HG03558 (cell line): Measurements from ENCODE around the gene CATSPERZ.

ENCODE experiments used
- ATAC-seq: cut with Tn5 transposase; IDR thresholded peaks from one replicate; pipeline ENCODE4 v1.9.1; 2021; ENCODE audit warnings: moderate number of reproducible peaks; ENCODE audit not compliant: unreplicated experiment; ENCODE audit errors: extremely low read depth

Gene CATSPERZ

DNA sequence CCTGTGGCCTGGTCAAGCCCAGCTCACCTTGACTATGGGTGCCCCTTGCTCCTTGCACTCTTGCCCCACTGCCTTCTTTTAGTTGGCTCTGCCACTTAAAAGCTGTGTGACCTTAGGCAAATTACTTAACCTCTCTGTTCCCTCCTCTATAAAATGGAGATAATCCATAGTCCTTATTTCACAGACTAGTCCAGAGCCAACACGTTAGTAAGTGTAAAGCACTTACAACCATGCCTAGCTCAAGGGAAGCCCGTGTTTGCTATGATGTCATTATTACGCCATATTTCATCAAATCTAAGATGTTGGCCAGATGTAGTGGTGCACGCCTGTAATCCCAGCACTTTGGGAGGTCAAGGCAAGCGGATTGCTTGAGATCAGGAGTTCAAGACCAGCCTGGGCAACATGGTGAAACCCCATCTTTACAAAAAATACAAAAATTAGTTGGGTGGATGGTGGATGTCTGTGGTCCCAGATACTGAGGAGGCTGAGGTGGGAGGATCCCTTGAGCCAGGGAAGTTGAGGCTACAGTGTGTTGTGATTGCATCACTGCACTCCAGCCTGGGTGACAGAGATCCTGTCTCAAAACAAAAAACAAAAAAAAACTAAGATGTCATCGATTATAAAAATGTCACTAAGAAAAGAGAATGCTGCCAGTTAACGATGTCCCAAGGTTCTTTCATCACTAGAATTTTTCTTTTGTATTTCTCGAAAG lies 37.5 kb downstream of the CATSPERZ start:
- ATAC-seq = no peak

- ATAC-seq = no peak
Observed at GRCh38 chr11:64338716-64339115, 38.6 kb downstream of the CATSPERZ start.

GRCh38 chr11:64339286-64339685 lies 39.1 kb downstream of the CATSPERZ start:
- no peak for ATAC-seq

- ATAC-seq = no peak
Observed at GRCh38 chr11:64339754-64340408, 39.7 kb downstream of the CATSPERZ start, which contains the start of gene CCDC88B. CCDC88B (plus strand) TSS chr11:64340204; CDS start chr11:64340267, 63 bp downstream.

GRCh38 chr11:64340671-64341335 lies 40.6 kb downstream of the CATSPERZ start:
- no peak for ATAC-seq

DNA sequence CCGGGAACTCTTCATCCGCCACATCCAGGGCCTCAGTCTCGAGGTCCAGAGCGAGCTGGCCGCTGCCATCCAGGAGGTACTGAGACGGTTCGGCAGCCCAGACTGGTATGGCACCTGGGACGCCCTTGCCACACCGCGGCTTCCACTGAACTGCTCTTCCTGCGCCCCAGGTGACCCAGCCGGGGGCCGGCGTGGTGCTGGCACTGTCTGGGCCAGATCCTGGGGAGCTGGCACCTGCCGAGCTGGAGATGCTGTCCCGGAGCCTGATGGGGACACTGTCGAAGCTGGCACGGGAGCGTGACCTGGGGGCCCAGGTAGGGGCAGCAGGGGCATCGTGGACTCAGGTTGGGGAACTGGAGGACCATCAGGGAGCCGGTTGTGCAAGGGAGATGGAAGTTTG lies 41.3 kb downstream of the CATSPERZ start:
- no peak for ATAC-seq

- ATAC-seq = no peak
Observed at GRCh38 chr11:64341851-64342791, 42.0 kb downstream of the CATSPERZ start.

DNA sequence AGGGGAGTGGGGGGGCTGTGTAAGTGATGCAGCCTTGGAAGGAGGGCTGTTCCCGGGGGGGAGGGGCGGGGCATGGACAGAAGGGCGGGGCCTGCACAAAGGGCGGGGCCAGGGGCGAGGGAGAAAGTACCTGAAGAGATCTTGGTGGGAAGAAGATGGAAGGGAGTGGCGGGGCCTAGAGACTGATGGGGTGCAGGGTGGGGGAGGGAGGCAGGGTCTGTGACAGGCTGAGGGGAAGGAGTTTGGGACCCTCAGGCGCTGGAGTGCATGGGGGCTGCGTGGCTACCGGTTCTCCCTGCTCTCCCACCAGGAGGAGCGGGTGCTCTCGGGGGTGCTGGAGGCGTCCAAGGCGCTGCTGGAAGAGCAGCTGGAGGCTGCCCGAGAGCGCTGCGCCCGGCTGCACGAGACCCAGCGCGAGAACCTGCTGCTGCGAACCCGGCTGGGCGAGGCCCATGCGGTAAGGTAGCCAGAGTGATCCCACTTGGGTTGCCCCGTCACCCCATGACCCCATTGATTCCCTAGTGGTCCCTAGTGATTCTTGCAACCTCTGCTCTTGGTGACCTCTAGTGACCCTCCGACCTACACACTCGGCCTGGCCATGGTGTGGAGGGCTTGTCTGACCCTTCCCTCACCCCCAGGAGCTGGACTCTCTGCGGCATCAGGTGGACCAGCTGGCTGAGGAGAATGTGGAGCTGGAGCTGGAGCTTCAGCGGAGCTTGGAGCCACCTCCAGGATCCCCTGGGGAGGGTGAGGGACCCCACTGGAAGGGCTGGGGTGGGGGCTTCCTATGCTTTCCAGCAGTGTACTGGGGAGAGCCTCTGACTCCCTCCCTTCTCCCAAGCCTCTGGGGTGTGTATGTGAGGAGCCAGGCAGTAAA lies 42.9 kb downstream of the CATSPERZ start:
- ATAC-seq = no peak

GRCh38 chr11:64343767-64344559 lies 43.8 kb downstream of the CATSPERZ start:
- ATAC-seq = no peak

- no peak for ATAC-seq
Observed at GRCh38 chr11:64344787-64345186, 44.6 kb downstream of the CATSPERZ start.

DNA sequence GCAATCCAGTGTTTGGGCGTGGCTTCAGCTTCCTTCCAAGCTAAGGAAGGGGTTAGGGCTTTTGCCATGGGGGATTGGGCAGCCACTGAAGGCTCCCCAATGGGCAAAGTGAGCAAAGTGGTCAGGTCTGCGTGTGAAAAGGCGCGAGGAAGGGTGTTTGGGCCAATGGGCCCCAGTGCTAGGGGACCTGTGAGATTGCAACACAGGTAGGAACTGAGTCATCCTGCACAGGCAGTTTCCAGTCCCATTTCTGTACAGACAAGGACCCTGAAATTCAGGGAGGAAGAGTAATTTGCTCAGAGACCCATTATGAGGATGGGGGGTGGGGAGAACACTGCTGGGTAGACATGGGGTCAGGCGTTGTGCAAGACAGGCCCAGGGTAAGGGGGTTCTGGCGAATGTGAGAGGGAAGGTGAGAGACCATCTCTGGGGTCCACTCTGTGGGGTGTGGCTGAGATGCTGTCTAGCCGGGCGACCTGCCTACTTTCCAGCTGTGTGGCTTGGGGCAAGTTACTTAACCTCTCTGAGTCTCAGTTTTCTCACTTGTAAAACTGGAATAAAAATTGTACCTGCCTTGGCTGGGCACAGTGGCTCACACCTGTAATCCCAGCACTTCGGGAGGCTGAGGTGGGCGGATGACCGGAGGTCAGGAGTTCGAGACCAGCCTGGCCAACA lies 47.2 kb downstream of the CATSPERZ start:
- ATAC-seq = no peak

DNA sequence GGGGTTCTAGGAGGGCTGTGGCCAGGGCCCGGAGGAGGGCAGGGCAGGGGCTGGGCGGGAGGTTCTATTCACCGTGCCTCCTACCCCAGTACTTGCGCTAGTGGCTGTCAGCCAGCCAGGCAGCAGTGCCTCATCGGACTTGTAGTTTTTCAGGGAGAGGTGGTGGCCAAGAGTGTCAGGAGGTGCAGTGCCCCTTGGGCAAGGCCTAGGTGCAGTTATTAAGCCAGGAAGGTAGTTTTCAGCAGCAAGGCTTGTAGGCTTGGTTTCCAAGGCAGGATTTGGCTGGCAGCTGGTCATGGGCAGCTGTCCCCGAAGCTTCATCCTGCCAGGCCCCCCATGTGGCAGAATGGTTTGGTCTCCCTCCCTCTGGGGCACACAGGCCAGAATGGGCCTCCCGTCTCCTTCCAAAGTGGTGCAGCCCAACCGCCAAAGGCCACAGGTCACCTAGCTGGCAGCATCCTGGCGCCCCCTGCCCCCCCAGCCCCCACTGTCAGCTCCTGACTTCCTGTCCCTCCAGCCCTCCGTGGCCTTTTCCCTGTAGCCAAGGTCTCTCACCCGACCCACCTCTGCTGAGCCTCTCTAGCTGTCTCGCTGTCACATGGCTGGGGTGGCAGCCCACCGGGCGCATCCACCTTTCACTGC lies 48.3 kb downstream of the CATSPERZ start:
- no peak for ATAC-seq

- no peak for ATAC-seq
Observed at GRCh38 chr11:64349025-64349387, 48.8 kb downstream of the CATSPERZ start.

GRCh38 chr11:64349404-64349803 lies 49.2 kb downstream of the CATSPERZ start:
- ATAC-seq = no peak

GRCh38 chr11:64351136-64351631 lies 51.0 kb downstream of the CATSPERZ start:
- no peak for ATAC-seq

GRCh38 chr11:64352099-64352994 lies 52.2 kb downstream of the CATSPERZ start:
- no peak for ATAC-seq
